GM12892 (cell line): ENCODE results near the gene FANCL.
"Not testable (repeated sequence)": the region's sequence is repeated elsewhere in the genome, so short reads cannot be mapped to it uniquely, and the experiment has no call there.

Experiments used
- DNase-seq: peaks from one replicate; pipeline ENCODE4 v3.0.0; 2011; ENCODE audit not compliant: insufficient read length
- FAIRE-seq: peaks from 2 replicates; lab custom pipeline; 2011; peaks lifted over from hg19 to GRCh38; lab: Jason Lieb, UNC
- POLR2A ChIP-seq: IDR thresholded peaks from 2 replicates; pipeline ENCODE4 v1.6.1; 2011; ENCODE audit warnings: low read depth, low read length, control low read depth
- POLR2AphosphoS5 ChIP-seq: IDR thresholded peaks from 2 replicates; pipeline ENCODE4 v1.6.1; 2011; ENCODE audit warnings: low read depth, low read length, control low read depth
- TAF1 ChIP-seq: IDR thresholded peaks from 2 replicates; pipeline ENCODE4 v1.6.1; 2011; ENCODE audit warnings: low read depth, mild to moderate bottlenecking, control low read depth, low read length, borderline replicate concordance

FANCL gene

DNA sequence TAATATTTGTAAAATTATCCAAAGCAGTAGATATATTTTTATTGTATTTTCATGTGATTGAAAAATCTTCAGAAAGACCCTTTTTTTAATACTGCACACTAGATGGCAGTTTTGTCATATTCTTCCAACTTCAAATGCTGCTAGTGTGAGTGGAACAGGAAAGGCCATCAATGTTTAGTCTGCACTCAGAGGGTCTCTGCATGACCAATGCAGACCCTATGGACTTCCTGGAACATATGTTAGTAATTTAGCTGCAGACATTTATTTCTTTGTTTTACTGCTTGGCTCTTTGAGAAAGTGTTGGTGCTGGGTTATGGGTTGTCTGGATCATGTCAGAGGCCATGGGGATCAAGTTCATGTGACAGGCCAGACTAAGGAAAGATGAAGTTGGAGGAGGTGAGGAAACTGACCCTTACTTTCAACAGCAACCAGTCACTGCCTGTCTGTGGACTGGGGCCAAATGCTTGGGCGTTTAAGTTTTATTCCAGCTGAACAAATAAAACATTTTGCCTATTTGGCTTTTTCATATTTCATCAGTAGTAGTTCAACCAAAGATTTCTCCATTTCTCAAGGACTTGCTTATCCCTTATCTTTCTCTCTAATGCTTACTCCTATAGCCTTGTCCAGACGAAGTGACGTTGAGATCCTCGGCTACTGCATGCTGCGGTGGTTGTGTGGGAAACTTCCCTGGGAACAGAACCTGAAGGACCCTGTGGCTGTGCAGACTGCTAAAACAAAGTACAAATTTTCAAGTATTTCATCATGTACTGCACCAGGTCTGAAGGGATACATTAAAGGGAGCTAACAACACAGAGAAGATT is 109.7 kb downstream of the FANCL start:
- no peak for DNase-seq
- no peak for FAIRE-seq
- TF ChIP-seq POLR2AphosphoS5 (no peak), TAF1 (no peak), POLR2A (no peak)

- no peak for TF ChIP-seq POLR2AphosphoS5
- TF ChIP-seq POLR2A, result no peak
- TF ChIP-seq TAF1, result no peak
- FAIRE-seq (no peak), DNase-seq (no peak)
Observed at GRCh38 chr2:58130238-58130637, 110.9 kb downstream of the FANCL start.

DNA sequence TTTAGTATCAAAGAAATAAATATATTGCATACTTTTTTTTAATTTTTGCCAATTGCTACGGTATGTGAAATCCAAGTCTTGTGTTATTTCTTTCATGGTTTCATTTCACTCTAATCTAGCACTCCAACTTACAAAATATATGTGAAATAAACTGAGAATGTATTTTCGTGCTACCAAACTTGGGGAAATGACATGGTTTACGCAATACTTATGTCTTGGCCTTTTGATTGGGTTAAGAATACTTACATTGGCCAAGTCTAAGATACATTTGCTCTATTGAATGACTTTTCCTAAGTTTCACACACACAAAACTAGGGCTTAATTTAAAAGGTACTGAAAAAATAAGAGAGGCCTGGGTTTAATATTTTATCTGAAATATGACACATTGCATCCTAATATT is 114.0 kb downstream of the FANCL start:
- no peak for FAIRE-seq
- DNase-seq, result no peak
- TF ChIP-seq TAF1 (no peak), POLR2AphosphoS5 (no peak), POLR2A (no peak)

DNA sequence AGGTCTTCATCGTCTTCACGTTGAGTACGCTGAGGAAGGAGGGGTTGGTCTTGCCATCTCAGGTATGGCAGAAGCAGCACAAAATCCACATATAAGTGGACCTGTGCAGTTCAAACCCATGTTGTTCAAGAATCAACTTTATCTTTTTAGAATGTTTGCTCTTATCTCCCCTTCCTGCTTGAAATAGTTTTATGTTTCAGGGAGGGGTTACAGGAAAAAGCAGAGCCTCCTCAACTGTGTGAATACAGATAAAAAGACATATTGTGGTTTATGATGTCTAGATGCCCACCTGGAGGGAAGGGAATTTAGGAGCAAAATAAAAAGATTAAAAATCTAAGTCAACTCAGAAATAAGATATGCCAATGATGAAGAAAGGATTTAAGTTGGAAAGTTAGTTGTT is 118.6 kb downstream of the FANCL start:
- TF ChIP-seq TAF1 (no peak), POLR2A (no peak), POLR2AphosphoS5 (no peak)
- DNase-seq, result no peak
- FAIRE-seq, result no peak

DNA sequence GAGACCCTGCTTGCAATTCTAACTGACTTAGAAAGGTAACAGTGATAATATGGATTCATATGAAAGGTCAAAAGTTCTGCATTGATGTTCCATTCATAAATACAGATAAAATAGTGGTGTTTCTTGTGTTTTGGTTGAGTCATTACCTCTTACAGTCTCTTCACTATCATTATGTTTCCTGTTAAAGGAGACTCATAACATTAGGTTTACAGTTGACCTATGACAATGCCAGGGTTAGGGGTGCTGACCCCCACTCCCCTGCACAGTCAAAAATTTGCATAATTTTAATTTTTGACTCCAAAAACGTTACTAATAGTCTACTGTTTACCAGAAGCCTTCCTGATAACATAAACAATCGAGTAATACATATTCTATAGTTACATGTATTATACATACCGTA is 119.1 kb downstream of the FANCL start:
- no peak for FAIRE-seq
- TF ChIP-seq POLR2A, result no peak
- no peak for TF ChIP-seq POLR2AphosphoS5
- TF ChIP-seq TAF1, result no peak

GRCh38 chr2:58120626-58121229 is 120.4 kb downstream of the FANCL start:
- no peak for TF ChIP-seq POLR2AphosphoS5
- no peak for TF ChIP-seq POLR2A
- no peak for TF ChIP-seq TAF1
- DNase-seq (no peak), FAIRE-seq (no peak)

More for the DNA sequence above, 119.1 kb downstream of the FANCL start:
- no peak for DNase-seq

DNA sequence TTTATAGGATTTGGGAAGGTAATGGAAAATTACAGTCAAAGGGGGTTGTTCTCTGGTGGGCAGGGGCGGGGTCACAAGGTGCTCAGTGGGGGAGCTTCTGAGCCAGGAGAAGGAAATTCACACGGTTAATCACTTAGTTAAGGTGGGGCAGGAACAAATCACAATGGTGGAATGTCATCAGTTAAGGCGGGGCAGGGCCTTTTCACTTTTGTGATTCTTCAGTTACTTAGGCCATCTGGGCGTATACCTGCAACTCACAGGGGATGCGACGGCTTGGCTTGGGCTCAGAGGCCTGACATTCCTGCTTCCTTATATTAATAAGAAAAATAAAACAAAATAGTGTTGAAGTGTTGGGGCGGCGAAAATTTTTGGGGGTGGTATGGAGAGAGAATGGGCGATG is 127.6 kb downstream of the FANCL start:
- FAIRE-seq, DNase-seq: not testable (repeated sequence)

- FAIRE-seq (no peak), DNase-seq (no peak)
- no peak for TF ChIP-seq TAF1
- no peak for TF ChIP-seq POLR2A
- TF ChIP-seq POLR2AphosphoS5, result no peak
Observed at GRCh38 chr2:58110765-58111164, 130.4 kb downstream of the FANCL start.

DNA sequence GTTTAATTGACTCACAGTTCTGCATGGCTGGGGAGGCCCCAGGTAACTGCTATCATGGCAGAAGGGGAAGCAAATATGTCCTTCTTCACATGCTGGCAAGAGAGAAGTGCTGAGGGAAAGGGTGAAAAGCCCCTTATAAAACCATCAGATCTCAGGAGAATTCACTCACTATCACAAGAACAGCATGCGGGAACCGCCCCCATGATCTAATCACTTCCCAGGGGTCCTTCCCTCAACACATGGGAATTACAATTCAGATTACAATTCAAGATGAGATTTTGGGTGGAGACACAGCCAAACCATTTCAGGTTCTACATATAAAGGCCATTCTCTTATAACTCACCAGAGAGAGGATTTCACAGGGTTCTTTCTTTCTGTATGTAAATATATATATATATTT is 131.6 kb downstream of the FANCL start:
- TF ChIP-seq POLR2AphosphoS5, result no peak
- TF ChIP-seq POLR2A, result no peak
- no peak for TF ChIP-seq TAF1
- FAIRE-seq, result no peak
- DNase-seq, result no peak
